ENCODE results near the gene HECA.

GRCh38 chr6:139137706-139138105 is 2.8 kb downstream of the HECA start:
- no peak for TF ChIP-seq CTCF (IDR thresholded peaks at IDR 0.05)
- TF ChIP-seq MEF2A (IDR thresholded peaks at IDR 0.05; ENCODE audit: borderline replicate concordance, low read depth) = no peak
- TF ChIP-seq EP300 (IDR thresholded peaks at IDR 0.05; ENCODE audit: borderline replicate concordance in 1 of 2, low read depth in 1 of 2, low read length in 1 of 2) = no peak
- TF ChIP-seq USF2 (IDR thresholded peaks at IDR 0.05; ENCODE audit: borderline replicate concordance, low read depth, low read length) = no peak
- TF ChIP-seq RFX5 (IDR thresholded peaks at IDR 0.05; ENCODE audit: low read length) = no peak
- no peak for TF ChIP-seq JUND (IDR thresholded peaks at IDR 0.05)
- TF ChIP-seq MXI1 (IDR thresholded peaks at IDR 0.05; ENCODE audit: low read depth, low read length) = no peak
- no peak for TF ChIP-seq MAX (IDR thresholded peaks at IDR 0.05; ENCODE audit: low read depth)
- no peak for TF ChIP-seq RAD21 (IDR thresholded peaks at IDR 0.05; ENCODE audit: low read length)
- no peak for TF ChIP-seq USF1 (IDR thresholded peaks at IDR 0.05; ENCODE audit: borderline replicate concordance, low read depth)
- no peak for TF ChIP-seq IRF3 (IDR thresholded peaks at IDR 0.05; ENCODE audit: low read depth, low read length)
- no peak for TF ChIP-seq YY1 (IDR thresholded peaks at IDR 0.05; ENCODE audit: low read depth)
- no peak for TF ChIP-seq POLR2AphosphoS5 (IDR thresholded peaks at IDR 0.05; ENCODE audit: low read depth, low read length)
